SU-DHL-6 (cell line): Measurements from ENCODE around the gene LHFPL6.

Source experiments
- H2AFZ ChIP-seq: fragments of 200-600 bp; sonication (generic); 2 replicates; pipeline ENCODE4 v1.6.1; 2014; ENCODE audit warnings: low read depth, mild to moderate bottlenecking, moderate library complexity, mixed read lengths, antibody characterized with exemption, low read length; ENCODE audit not compliant: severe bottlenecking
- H3F3A ChIP-seq: fragments of 200-600 bp; shearing (Covaris generic); 2 replicates; pipeline ENCODE4 v1.6.0; 2016; ENCODE audit warnings: antibody characterized with exemption, mild to moderate bottlenecking; ENCODE audit not compliant: insufficient read depth
- H3K27ac ChIP-seq: fragments of 200-600 bp; sonication (generic); 2 replicates; pipeline ENCODE4 v1.5.1; 2016; ENCODE audit warnings: low read depth, mild to moderate bottlenecking, low read length, moderate library complexity, mixed read lengths
- H3K27me3 ChIP-seq: fragments of 200-600 bp; sonication (generic), shearing (Covaris generic); 2 replicates; pipeline ENCODE4 v1.6.0; 2014; ENCODE audit warnings: mild to moderate bottlenecking, low read length
- H3K36me3 ChIP-seq: fragments of 200-600 bp; sonication (generic); 2 replicates; pipeline ENCODE4 v1.6.1; 2014; ENCODE audit warnings: mild to moderate bottlenecking, low read length, mixed read lengths
- H3K4me2 ChIP-seq: fragments of 300-600, 200-600 bp; shearing (Covaris generic), sonication (generic); 2 replicates; pipeline ENCODE4 v1.6.0; 2014; ENCODE audit warnings: low read length, low read depth, mild to moderate bottlenecking; ENCODE audit not compliant: poor library complexity, severe bottlenecking
- H3K4me3 ChIP-seq: fragments of 200-600 bp; sonication (generic); 2 replicates; pipeline ENCODE4 v1.5.1; 2014; ENCODE audit warnings: antibody characterized with exemption, low read length, mild to moderate bottlenecking, mixed read lengths; ENCODE audit not compliant: insufficient read depth, poor library complexity, severe bottlenecking
- H3K79me2 ChIP-seq: fragments of 200-600 bp; sonication (generic); 2 replicates; pipeline ENCODE4 v1.6.1; 2014; ENCODE audit warnings: mild to moderate bottlenecking, low read length, moderate library complexity; ENCODE audit not compliant: insufficient read depth
- H3K9ac ChIP-seq: fragments of 200-600 bp; sonication (generic); 2 replicates; pipeline ENCODE4 v1.7.0; 2014; ENCODE audit warnings: mild to moderate bottlenecking, low read length
- H3K9me2 ChIP-seq: fragments of 200-600 bp; sonication (generic); replicated peaks from 2 replicates; pipeline ENCODE4 v1.6.1; 2014; ENCODE audit warnings: low read length; ENCODE audit not compliant: insufficient read depth
- H3K9me3 ChIP-seq: fragments of 200-600 bp; sonication (generic); 2 replicates; pipeline ENCODE4 v1.6.1; 2014; ENCODE audit warnings: low read length, mixed read lengths; ENCODE audit not compliant: insufficient read depth
- H4K20me1 ChIP-seq: fragments of 200-600 bp; sonication (generic); 2 replicates; pipeline ENCODE4 v1.6.1; 2014; ENCODE audit warnings: low read depth, mild to moderate bottlenecking, antibody characterized with exemption, low read length, moderate library complexity, mixed read lengths
- CTCF ChIP-seq: fragments of 200-600 bp; sonication (generic); IDR thresholded peaks from one replicate; pipeline ENCODE4 v1.5.1; 2017; ENCODE audit warnings: antibody characterized with exemption, mild to moderate bottlenecking, low read length, moderate library complexity; ENCODE audit not compliant: insufficient read depth, poor library complexity, severe bottlenecking
- EZH2phosphoT487 ChIP-seq: fragments of 200-600 bp; sonication (generic), shearing (Covaris generic); conservative IDR thresholded peaks from 2 replicates; pipeline ENCODE4 v1.6.1; 2018; ENCODE audit warnings: mild to moderate bottlenecking, antibody characterized with exemption, low read length, moderate library complexity, mixed read lengths

Gene LHFPL6

GRCh38 chr13:39336937-39337336 is 266.1 kb downstream of the LHFPL6 start:
- Histone ChIP-seq H3K4me2 (no peak overlapping the region), H3K9me2 (no peaks in the 10 kb centered on the region), H3K9me3 (no peaks in the 10 kb centered on the region), H3K9ac (no peak overlapping the region), H3K4me3 (no peak overlapping the region), H3K27ac (no peak overlapping the region), H3K79me2 (no peaks in the 10 kb centered on the region), H3F3A (no peaks in the 10 kb centered on the region), H3K27me3 (no peaks in the 10 kb centered on the region), H3K36me3 (no peaks in the 10 kb centered on the region), H4K20me1 (no peaks in the 10 kb centered on the region), H2AFZ (no peak overlapping the region)
- TF ChIP-seq CTCF = no peak
- TF ChIP-seq EZH2phosphoT487 = no peak

- no peaks in the 10 kb centered on the region for H3F3A ChIP-seq
- H3K27me3 ChIP-seq = no peaks in the 10 kb centered on the region
- H3K9me2 ChIP-seq = no peaks in the 10 kb centered on the region
- no peaks in the 10 kb centered on the region for H3K79me2 ChIP-seq
- H3K4me3 ChIP-seq = no peak overlapping the region
- no peak overlapping the region for H3K27ac ChIP-seq
- H3K36me3 ChIP-seq = no peaks in the 10 kb centered on the region
- no peaks in the 10 kb centered on the region for H4K20me1 ChIP-seq
- H2AFZ ChIP-seq = no peak overlapping the region
- H3K4me2 ChIP-seq = no peak overlapping the region
- H3K9ac ChIP-seq = no peak overlapping the region
- TF ChIP-seq CTCF = no peak
- no peak for TF ChIP-seq EZH2phosphoT487
- no peaks in the 10 kb centered on the region for H3K9me3 ChIP-seq
Observed at GRCh38 chr13:39336207-39336606, 266.8 kb downstream of the LHFPL6 start.

- TF ChIP-seq EZH2phosphoT487 (no peak), CTCF (no peak)
- H3K4me2 ChIP-seq = no peak overlapping the region
Observed at GRCh38 chr13:39335721-39336120, 267.3 kb downstream of the LHFPL6 start.

GRCh38 chr13:39330504-39330903 is 272.5 kb downstream of the LHFPL6 start:
- Histone ChIP-seq H3K27me3 (no peaks in the 10 kb centered on the region), H3K9me3 (no peaks in the 10 kb centered on the region), H3K27ac (no peak overlapping the region), H3K4me3 (no peak overlapping the region), H3K36me3 (no peaks in the 10 kb centered on the region), H2AFZ (no peak overlapping the region), H3K9ac (no peak overlapping the region), H3F3A (no peaks in the 10 kb centered on the region), H3K9me2 (no peaks in the 10 kb centered on the region), H3K4me2 (no peak overlapping the region), H3K79me2 (no peaks in the 10 kb centered on the region), H4K20me1 (no peaks in the 10 kb centered on the region)
- TF ChIP-seq EZH2phosphoT487 = no peak

More at GRCh38 chr13:39335721-39336120, 267.3 kb downstream of the LHFPL6 start:
- H3K27me3 ChIP-seq = no peaks in the 10 kb centered on the region
- no peaks in the 10 kb centered on the region for H3K79me2 ChIP-seq
- no peaks in the 10 kb centered on the region for H3K36me3 ChIP-seq
- no peaks in the 10 kb centered on the region for H3F3A ChIP-seq
- H3K9ac ChIP-seq = no peak overlapping the region
- no peaks in the 10 kb centered on the region for H3K9me2 ChIP-seq
- no peaks in the 10 kb centered on the region for H3K9me3 ChIP-seq
- H4K20me1 ChIP-seq = no peaks in the 10 kb centered on the region
- H3K4me3 ChIP-seq = no peak overlapping the region
- no peak overlapping the region for H3K27ac ChIP-seq
- H2AFZ ChIP-seq = no peak overlapping the region
